Fibroblast of skin of right biceps (primary cell): Measurements from ENCODE around the gene GINS1.

ENCODE experiments used
- DNase-seq: peaks from one replicate; pipeline ENCODE4 v3.0.0-alpha.2; 2013

Gene GINS1

DNA sequence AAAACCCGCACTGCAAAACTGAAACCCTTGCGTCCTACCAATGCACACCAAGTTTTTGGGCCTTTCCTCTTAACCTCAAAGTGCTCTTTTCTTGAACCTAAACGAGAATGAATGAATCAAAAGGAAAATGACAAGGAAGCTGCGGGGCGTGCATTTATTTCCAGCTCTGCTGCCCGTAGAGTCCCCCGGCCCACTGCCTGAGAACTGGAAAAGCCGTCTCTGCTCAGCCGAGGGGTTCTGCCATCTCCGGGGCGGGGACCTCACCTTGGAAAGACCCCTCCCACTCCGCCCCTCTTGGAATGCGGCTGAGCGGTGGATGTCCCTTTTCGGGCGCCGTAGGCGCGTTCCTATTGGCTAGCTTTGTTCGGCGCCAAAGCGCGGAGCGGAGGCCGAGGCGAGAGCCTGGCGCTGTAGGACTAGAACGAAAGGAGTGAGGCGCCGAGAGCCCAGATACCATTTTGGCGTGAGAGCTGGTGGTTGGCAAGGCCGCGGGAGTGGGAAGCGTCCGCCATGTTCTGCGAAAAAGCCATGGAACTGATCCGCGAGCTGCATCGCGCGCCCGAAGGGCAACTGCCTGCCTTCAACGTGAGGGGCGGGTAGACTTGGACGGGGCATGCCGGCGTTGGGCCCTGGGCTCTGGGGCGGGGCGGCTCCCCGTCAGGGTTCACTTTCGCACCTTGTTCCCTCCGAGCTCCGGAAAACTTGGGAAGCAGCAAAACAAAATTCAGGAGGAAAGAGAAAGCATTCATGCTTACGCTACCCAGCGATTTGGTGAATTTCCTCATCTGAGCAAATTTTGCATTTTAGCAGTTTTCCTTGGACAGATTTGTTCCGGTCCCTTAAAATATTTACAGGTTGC is at the start of gene GINS1:
GINS1 (plus strand) TSS at position 363 of the 859 bp plus-strand sequence; CDS start at position 511, 148 bp downstream.
- DNase-seq, result peak; percentile 94

DNA sequence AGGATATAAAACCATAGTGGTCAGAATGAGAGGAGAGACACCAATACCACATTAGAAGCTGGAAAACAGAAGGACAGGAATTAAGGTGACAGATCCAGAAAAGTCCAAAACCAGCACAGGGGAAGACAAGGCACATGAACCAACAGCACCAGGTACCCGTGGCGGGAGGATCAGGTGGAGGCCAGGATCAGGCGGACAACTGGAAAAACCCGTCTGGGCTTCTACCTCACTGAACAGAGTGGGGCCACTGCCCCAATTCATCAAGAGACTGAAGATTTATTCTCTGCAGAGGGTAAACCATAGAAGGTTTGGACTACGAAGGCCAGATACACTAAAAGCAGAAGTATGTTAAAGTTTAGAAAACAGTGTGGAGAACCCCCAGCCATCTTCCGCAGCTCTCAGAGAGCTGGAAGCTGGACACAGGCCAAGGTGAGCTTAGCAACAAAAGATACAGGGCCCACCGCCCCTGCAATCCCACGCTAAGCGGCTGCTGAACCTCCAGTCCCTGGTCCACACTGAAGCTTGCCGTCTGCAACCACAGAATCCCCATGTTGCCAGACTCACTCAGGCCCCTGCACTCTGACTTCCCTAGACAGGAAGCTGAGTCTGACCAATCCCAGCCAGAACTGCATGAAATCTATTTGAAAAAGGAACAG is 46.7 kb upstream of the GINS1 start:
- peak; percentile 59 for DNase-seq

DNA sequence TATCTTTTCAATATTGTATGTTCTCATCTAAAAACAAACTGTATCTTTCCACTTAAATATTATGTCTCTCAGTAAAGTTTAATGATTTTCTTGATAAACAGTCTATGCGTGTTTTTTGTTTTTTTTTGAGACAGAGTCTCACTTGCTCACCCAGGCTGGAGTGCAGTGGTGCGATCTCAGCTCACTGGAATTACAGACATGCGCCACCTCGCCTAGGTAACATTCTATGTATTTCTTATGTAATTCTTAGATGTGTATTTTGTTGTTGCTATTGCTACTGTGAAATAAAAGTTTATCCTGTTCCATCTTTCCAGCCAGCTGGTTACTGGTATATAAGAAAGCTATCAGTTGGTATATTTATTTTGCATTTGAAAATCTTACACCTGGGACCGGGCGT is 46.2 kb upstream of the GINS1 start:
- DNase-seq, result peak; percentile 65

DNA sequence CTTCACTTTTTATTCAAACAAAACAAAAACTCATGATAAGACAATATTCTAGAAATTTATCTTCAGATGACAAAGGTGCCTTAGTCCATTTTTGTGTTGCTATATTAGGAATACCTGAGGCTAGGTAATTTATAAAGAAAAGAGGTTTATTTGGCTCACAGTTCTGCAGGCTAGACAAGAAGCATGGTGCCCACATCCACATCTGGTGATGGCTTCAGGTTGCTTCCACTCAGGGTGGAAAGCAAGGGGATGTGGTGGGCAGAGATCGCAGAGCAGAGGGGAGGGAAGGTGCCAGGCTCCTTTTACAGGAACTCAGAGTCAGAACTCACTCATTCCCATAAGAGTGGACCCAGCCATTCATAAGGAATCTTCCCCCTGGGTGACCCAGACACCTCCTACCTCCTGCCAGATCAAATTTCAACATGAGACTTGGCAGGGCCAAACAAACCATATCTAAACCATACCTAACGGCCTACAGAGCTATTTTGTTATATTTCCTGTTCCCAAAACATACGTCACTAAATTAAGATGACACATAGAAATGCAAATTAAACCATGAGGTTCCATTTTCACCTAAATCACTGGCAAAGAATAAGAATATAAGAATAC is 43.2 kb upstream of the GINS1 start:
- DNase-seq, result peak; percentile 21

DNA sequence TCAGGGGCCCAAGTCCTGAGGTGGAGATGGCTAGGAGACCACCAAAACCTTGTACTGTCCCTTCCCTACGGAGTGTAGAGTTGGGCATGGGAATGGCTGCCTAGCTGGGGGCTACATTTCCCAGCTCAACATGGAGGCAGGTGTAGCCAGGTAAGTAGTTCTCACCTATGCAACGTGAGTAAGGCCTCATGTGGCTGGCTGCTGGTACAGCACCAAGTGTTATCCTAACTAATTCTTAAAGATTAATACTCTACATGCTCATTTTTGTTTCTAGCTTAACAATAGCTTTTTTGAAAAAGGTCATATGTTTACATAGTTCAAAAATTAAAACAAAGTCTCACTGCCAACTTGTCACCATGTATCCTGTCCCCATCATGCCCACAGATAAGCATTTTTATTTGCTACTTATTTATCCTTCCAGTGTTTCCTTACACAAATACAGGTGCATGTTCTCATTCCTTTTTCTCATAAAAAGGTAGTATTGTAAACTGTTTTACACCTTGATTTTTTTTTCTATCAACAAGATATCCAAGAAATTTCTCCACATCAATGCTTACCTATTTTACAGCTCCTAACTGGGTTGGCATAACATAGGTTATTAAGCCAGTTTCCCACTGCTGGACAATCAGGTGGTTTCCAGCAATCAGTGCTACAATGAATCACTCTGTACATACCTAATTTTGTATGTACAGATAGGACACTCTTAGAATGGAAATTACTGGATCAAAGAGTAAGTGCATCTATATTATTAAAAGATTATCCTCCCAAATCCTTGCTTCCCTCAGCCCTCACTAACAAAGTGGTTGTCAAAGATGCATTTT is 42.4 kb upstream of the GINS1 start:
- no peak for DNase-seq

DNA sequence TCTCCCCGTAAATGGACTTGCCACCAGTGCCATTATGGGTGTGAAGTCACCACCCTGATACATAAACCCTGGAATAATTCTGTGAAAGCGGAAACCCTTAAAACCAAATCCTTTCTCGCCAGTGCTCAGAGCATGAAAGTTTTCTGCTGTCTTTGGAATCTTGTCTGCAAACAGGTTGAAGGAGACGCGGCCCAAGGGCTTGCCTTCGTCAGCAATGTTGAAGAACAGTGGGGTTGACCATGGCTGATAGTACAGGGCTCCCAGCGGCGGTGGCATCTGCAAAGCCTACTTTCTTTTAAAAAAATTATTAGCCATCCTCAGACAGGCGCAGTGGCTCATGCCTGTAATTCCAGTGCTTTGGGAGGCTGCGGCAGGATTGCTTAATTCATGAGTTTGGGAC is 38.9 kb upstream of the GINS1 start:
- DNase-seq, result no peak

DNA sequence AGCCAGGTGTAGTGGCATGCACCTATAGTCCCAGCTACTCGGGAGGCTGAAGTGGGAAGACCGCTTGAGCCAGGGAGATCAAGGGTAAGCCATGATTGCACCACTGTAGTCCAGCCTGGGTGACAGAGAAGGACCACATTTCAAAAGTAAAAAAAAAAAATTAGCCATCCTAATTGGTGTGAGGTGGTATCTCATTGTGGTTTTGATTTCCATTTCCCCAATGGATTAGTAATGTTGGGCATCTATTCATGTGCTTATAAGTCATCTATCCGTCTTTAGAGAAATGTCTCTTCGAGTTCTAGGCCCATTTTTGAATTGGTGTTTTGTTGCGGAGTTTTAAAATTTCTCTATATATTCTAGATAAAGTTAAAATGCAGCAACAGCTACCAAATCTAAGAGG is 38.5 kb upstream of the GINS1 start:
- DNase-seq, result no peak

DNA sequence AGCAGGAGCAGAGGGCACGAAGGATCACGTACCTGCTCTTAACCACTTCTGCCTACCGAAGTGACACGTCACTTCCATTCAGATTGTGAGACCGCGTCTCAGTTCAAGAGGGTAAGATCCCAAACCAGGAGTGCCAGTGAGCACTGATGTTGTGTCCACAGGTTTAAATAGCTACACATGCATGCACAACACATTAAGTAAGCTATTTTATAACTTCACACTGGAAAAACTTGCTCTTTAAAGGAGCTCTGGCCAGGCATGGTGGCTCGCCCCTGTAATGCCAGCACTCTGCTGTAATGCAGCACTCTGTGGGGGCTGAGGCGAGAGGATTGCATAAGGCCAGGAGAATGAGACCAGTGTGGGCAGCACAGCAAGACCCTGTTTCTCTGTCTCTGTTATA is 37.9 kb upstream of the GINS1 start:
- no peak for DNase-seq

DNA sequence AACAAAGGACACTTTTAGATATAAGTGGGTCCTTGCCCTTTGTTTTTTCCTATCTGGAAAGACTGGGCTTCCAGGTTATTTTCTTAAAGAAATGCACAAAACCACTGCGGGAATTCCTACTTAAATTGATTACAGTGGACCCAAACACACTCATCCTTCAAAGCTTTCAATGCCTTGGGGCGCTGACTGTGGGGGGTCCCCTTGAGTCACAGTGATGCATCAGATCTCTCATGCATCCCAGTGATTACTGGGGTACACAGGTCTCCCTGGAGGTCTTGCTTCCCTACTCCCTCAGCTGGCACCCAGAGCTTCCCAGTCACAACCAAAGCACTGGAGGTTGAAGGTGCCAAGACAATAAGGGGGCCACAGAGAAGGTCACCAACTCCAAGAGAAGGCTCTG is 37.5 kb upstream of the GINS1 start:
- no peak for DNase-seq

DNA sequence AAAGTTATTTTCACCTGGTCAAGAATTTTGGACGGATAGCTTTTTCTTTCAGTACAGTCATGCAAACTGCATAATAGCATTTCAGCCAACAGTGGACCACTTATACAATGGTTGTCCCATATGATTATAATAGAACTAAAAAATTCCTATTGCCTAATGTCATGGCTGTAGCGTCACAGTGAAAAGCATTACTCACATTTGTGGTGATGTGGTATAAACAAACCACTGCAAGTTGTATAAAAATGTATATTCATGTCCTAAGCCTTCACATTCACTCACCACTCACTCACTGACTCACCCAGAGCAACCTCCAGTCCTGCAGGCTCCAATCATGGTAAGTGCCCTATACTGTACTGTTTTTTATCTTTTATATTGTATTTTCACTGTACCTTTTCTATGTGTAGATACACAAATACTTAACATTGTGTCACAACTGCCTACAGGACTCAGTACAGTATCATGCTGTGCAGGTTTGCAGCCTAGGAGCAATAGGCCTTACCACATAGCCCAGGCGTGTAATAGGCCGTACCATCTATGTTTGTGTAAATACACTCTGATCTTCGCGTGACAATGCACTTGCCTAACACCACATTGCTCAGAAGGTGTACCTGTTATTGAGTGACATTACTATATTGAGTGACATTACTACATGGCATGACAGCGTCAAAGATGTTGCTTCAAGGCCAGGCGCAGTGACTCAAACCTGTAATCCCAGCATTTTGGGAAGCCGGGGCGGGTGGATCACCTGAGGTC is 34.7 kb upstream of the GINS1 start:
- DNase-seq, result peak; percentile 96

DNA sequence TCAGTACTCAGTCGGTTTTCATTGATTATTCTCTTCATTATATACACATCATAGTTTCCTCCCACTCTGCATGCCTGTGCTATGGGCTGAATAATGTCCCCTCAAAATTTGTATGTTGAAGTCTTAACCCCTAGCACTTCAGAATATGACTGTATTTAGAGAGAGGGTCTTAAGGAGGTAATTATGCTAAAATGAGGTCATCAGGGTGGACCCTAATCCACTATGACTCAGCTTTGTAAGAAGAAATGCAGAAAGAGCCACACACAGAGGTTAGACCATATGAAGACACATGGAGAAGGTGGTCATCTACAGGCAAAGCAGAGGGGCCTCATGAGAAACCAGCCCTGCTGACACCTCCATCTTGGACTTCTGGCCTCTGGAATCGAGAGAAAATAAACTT is 32.6 kb upstream of the GINS1 start:
- no peak for DNase-seq

DNA sequence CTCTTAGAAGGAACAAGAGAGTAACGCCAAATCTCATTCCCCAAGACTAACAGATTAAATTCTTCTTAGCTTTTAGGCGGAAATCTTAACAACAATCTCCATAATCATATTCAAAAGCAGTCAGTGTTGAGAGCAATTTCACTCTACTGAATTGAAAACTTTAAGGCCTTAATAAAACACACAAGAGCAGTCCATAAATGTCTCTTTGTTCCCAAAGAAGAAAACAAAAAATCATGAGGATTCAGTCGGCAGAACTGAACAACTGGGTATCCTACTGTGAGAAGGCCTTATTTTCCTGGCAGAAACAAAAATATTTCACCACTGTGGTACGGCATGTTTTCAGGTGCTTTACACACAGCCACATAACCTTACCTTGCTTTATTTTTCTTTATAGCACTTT is 31.2 kb upstream of the GINS1 start:
- no peak for DNase-seq

DNA sequence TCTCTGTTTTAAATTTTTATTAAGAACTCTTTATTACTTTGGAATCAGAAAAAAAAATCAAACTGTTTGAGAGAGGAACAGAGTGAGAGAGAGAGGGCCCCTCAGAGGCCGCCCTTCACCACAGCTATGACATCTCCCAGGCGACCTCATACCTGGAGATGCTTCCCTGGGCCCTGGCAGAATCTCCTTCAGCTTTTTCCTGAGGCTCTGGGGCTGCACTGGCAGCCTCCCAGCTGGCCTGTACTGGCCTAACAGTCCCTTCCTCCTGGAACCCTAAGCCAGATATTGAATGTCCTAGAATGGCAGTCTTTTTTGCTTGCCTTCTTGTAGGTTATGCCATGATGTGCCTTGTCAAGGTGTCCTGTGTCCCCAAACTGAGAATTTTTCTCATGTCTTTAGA is 30.6 kb upstream of the GINS1 start:
- DNase-seq, result no peak

DNA sequence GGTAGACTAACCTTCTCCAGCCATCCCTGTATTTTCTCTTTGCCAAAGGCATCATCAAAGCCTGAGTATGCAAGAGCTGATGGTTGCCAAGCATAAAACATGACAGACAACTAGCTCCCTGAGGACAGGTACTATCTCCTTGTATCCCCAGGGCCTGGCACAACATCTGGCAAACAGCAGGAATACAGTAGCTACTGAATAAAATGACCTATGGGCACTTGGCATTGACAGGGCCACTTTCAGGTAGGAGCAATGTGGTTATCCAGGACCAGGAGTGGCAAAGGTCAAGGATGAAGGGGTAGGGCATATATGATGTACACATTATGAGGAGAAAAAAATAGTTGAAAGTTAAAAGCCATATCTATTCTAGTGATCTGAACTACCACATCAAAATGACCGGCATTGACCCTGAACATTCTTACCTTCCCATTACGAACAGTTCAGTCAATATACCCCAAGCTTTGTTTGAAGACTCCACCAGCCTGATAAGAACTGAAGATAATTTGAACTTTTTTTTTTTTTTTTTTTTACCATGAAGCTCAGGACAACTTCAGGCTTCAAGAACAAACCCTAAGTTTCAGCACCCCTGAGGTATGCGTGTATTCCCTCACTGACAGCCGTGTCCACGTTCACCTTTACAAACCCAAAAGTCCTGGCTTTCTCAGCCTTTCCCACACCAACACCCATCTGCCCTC is 29.1 kb upstream of the GINS1 start:
- no peak for DNase-seq

DNA sequence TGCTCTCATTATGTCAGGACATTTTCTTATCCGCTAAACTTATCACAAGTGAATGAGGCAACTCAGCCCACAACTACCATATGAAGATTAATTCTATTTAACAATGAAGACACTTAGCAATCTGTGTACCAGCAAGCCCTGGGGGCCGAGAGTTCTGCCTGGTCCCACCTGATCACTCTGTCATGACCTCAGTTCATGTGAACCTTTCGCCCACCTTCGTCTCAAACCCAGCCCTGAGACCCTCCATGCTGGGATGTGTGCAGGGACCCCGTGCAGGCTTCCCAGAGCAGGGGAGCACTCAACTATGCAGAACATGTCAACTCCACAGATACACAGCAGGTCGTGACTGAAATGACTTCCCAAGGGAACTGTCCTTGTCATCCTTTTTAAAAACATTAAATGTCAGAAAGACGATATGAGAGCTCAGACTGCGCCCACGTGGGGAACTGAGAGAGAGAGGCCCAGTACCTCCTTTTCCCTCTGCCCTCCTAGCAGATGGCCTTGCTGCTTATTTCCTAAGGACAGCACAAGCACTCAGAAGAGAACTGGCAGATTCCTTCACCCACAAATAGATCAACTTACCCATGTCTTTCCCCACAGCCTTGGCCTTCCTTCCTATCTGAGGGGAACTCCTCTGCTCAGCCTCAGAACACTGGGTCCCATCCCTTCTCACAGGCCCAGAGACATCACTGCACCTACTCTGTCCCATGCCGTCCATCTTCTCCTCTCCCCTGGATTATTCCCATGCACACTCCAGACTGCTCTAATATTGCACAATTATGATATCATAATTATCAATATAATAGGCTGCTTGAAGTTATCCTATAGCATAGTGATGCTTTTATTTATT is 28.4 kb upstream of the GINS1 start:
- no peak for DNase-seq

DNA sequence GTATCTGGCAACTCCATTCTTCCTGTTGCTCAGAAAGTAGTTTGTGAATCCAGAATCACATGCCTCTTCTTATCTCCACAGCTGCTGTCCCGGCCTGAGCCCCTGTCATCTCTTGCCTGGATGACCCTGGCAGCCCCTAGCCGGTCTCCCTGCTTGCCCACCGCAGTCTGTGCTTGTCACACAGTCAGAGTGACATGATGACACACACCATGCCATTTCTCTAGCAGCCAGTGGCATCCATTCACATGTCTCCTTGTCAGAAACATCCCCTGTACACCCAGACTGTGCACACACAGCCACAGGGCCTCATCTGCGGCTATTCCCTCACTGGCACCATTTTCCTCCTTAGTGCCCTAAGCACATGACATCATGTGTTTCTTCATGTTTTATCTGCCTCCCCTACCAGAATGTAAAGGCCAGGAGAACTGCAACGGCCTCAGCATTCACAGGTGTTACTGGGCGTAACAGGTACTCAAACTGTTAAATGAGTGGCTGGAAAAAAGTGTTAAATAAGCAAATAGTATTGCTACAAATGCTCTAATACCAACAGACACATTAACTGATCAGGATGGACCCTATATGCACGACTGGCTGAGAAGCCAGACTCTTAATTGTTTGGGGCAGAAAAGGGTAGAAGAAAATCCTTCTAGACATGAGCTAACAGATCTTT is 26.4 kb upstream of the GINS1 start:
- DNase-seq, result no peak

DNA sequence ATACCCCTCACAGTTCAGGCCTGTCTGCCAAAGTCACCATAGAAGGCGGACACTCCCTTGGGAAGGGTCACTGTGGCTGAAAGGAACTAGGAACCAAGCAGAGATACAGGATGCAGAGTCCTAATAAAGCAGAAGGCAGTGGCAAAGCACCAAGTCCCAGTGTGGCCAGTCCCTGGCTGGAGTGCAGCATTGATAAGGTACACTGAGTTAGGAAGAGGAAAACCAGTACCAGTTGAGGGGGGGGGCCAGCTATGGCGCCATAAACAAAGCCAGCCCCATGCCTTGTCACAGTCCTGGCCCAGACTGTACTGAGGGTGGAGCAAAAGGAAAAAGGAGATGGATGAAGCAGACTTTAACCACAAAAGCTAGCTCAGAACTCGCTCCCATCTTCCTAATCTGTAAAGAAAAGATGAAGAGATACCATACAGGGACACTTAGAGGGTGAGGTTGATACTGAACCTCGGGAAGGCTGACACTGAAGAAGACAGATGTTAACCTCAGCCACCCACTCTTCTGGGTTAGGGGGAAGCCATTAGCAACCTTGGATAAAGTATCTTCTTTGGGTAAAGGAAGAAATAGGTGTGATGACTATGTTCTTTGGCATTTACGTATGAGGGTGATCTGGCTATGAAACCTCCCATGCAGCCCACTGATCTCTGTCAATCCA is 24.6 kb upstream of the GINS1 start:
- no peak for DNase-seq

DNA sequence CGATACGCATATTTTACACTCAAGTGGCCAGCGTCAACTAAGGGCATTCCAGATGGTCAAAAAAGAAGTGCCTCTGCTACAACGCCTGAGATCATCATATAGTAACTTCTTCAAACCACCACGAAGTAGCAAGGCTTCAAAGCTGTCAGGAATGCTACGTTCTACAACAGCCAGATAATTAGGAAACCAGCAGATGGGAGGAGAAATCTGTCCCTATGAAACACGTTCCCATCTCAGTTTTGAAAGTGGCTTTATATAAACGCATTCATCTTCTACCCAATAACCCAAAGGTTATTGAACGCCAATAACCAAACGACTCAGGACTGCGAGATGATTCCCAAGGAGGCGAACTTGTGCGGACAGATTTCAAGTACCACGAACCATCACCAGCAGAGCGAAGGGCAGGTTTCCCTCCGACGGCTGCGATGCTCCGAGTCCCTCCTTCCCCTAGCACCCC is 18.0 kb upstream of the GINS1 start:
- peak; percentile 46 for DNase-seq

DNA sequence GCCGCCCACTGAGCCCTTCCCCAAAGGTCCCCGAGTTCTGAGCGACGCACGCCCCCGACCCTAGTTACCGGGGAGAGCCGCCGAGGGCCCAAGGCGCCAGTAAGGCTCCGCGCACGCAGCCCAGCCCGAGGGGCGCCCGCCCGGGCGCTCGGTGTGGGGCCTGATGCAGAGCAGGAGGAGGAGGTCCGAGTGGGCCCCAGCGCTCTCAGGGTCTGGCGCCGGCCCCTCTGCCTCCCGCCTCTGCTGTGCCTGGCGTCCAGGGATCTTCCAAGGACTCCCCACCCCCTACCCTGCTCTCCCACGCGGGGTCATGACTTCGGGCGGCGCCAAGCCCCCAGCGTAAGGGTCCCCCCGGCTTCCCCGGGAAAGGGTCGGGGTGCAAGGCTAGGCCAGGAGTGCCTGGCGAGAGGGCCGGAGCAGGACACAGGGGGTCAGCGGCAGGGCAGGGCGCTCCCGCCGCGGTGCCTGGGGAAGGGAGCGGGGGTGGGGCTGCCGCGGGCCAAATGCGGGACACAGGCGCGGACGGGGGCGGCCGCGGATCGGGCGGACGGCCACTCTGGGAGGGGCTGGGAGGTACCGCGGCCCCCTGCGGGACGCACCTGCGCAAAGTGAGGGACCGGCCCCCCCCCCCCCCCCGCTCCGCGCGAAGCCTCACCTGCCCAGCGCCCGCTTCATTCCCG is 17.5 kb upstream of the GINS1 start:
- peak; percentile 18 for DNase-seq
